ENCODE results near the gene TRNP1. TPM values are rescaled to one million over a fixed set of nuclear protein-coding genes. Genes with fewer than 3 reads are reported as not detected.

Gene TRNP1
- total RNA-seq, 1 experiment from 2014 or later: 245 TPM

DNA sequence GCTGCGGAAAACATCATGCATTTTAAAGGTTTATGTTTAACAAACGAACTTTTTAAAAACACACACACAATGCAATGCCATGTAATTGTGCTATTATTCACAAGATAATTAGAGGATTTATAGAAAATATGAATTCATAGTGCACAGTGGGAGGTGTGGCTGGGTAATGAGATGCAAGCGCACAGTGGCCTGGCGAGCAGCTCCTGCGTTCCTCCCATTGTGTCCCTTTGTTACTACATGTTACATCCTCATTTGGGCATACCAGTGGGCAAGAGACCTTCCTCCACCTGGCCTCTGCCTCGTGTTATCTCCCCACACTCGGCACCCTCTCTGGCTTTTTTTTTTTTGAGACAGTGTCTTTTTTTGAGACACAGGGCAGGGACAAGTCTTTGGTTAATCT lies 49.2 kb downstream of the TRNP1 start:
- no peak for DNase-seq (ENCODE audit: low read depth)
- in situ Hi-C loops (cut with HindIII; ENCODE audit: low pct_unique_long_range_greater_than_20kb, low sequenced_read_pairs): no loop called here

DNA sequence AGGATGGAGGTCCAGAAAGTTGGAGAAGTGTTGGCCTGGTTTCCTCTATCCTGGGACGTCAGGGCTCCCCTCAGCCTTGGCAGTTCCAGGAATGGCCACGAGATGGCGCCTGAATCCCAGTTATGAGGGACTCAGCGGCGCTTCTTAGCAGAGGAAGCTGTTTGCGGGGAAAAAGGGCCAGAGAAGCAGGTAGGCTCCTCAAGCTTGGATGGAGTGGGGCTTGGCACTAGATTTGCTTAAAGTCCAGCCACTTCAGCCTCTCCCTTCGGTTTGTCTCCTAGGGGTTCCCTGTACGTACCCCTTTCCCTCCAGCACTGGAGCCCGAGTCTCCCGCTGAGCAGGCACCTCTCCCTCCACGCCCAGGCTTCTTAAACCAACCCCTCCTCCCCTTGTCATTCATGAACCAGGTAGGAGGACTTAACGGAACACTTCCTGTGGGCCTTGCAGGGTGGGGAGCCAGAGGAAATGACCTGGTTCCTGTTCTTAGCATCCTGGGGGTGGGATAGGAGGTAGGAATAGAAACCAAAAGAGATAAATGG lies 51.2 kb downstream of the TRNP1 start:
- DNase-seq (ENCODE audit: low read depth): peak; percentile 69
- in situ Hi-C loops (cut with HindIII; ENCODE audit: low pct_unique_long_range_greater_than_20kb, low sequenced_read_pairs): no loop called here

DNA sequence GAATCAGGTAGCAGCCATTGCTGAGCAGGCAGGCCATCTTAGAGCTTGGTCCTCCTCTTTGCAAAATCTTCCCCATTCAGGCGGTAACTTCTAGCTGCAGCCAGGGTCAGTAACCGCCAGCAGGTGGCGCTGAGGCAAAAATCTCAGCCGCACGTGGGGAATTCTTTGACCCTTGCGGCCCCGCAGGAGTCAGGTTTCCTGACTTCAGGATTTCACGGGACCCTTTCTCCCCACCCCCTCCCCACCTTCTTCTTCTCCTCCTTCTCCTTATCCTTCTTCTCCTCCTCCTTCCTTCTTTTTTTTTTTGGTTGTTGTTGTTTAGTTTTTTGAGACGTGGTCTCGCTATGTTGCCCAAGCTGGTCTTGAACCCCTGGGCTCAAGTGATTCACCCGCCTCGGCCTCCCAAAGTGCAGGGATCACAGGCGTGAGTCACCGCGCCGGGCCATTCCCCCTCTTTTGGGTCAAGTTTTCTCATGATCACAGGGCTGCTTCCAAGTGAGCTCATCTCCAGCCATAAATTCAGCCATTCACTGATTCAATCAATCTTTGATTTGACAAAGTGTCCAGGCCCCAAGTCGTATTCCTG lies 52.6 kb downstream of the TRNP1 start:
- in situ Hi-C loops (cut with HindIII; ENCODE audit: low pct_unique_long_range_greater_than_20kb, low sequenced_read_pairs): no loop called here
- peak; percentile 51 for DNase-seq (ENCODE audit: low read depth)

DNA sequence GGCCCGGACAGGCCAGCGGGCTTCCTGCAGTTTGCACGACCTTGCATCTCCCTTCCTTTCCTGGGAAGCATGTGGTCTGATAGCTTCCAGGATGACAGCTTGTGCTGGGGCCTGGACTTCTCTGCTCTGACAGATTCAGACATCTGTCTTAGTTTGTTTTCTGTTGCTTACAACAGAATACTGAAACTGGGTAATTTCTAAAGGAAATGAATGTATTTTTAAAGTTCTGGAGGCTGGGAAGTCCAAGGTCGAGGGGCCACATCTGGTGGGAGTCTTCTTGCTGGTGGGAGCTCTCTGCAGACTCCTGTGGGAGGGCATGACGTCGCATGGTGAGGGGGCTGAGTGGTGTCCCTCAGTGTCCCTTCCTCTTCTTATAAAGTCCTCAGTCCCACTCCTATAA lies 54.4 kb downstream of the TRNP1 start:
- no peak for DNase-seq (ENCODE audit: low read depth)
- in situ Hi-C loops (cut with HindIII; ENCODE audit: low pct_unique_long_range_greater_than_20kb, low sequenced_read_pairs): no loop called here

DNA sequence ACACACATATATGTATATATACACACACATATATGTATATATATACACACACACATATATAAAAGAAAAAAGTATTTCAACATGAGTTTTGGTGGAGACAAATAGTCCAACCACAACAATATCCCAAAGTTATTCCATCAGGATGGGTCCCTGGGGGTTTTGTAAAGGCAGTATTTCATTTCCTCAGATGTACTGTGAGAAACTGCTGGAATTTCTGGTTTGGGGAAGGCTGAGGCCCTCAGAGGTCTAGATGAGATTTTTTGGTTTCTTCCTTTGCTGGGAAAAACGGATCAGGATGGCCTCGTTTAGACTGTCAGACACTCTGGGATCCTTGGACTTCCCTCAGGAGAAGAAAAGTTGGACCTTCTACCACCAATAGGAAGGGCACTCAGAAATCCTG lies 55.6 kb downstream of the TRNP1 start:
- no peak for DNase-seq (ENCODE audit: low read depth)
- in situ Hi-C loops (cut with HindIII; ENCODE audit: low pct_unique_long_range_greater_than_20kb, low sequenced_read_pairs): no loop called here

DNA sequence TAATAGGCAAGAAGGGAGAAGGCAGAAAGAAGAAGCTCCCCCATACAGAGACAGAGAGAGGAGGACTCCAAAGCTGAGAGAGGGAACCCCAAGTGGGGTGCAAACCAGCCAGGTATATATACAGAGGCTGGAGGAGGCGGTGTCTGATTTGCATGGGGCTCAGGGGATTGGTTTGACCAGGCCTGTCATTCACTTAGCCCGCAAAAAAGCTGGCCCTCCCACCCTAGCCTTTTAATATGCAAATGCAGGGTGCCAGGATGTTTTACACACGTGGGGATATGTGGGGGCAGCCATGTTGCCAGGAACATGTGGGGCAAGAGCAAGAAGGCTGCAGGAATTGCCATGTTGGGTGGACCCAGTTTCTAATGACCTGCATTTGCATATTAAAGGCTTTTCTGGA lies 56.1 kb downstream of the TRNP1 start:
- in situ Hi-C loops (cut with HindIII; ENCODE audit: low pct_unique_long_range_greater_than_20kb, low sequenced_read_pairs): no loop called here
- DNase-seq (ENCODE audit: low read depth): no peak

Other genes with a start within 250 kb of the TRNP1 start
- gene PIGV, start 205.7 kb upstream of the TRNP1 start, total RNA-seq (2014; rRNA removed; shearing (Covaris generic); ENCODE audit: low replicate concordance): 14.7 and 35.1 TPM in 2 replicates
- 17.4 and 23.5 TPM in 2 replicates for gene ZDHHC18, start 167.0 kb upstream of the TRNP1 start, total RNA-seq (2014; rRNA removed; shearing (Covaris generic); ENCODE audit: low replicate concordance)
- gene SFN, start 130.5 kb upstream of the TRNP1 start, total RNA-seq (2014; rRNA removed; shearing (Covaris generic); ENCODE audit: low replicate concordance): 211 and 262 TPM in 2 replicates
- gene GPN2, start 103.4 kb upstream of the TRNP1 start, total RNA-seq (2014; rRNA removed; shearing (Covaris generic); ENCODE audit: low replicate concordance): 16.1 and 16.9 TPM in 2 replicates
- 13.0 and 17.3 TPM in 2 replicates for gene GPATCH3, start 93.2 kb upstream of the TRNP1 start, total RNA-seq (2014; rRNA removed; shearing (Covaris generic); ENCODE audit: low replicate concordance)
- gene NR0B2, start 79.7 kb upstream of the TRNP1 start, total RNA-seq (2014; rRNA removed; shearing (Covaris generic); ENCODE audit: low replicate concordance): not detected in 2 replicates
- 36.2 and 41.3 TPM in 2 replicates for gene NUDC, start 71.9 kb upstream of the TRNP1 start, total RNA-seq (2014; rRNA removed; shearing (Covaris generic); ENCODE audit: low replicate concordance)
- gene KDF1, start 33.2 kb upstream of the TRNP1 start, total RNA-seq (2014; rRNA removed; shearing (Covaris generic); ENCODE audit: low replicate concordance): 0.61 and 0.96 TPM in 2 replicates
- 5.2 and 7.7 TPM in 2 replicates for gene TENT5B, start 19.2 kb downstream of the TRNP1 start, total RNA-seq (2014; rRNA removed; shearing (Covaris generic); ENCODE audit: low replicate concordance)
- gene SLC9A1, start 161.4 kb downstream of the TRNP1 start, total RNA-seq (2014; rRNA removed; shearing (Covaris generic); ENCODE audit: low replicate concordance): 2.9 and 4.3 TPM in 2 replicates
- gene WDTC1, start 240.9 kb downstream of the TRNP1 start, total RNA-seq (2014; rRNA removed; shearing (Covaris generic); ENCODE audit: low replicate concordance): 7.0 and 11.6 TPM in 2 replicates

All from Caki2 (cell line).